Measurements from ENCODE around the gene VPS33B.

VPS33B gene

DNA sequence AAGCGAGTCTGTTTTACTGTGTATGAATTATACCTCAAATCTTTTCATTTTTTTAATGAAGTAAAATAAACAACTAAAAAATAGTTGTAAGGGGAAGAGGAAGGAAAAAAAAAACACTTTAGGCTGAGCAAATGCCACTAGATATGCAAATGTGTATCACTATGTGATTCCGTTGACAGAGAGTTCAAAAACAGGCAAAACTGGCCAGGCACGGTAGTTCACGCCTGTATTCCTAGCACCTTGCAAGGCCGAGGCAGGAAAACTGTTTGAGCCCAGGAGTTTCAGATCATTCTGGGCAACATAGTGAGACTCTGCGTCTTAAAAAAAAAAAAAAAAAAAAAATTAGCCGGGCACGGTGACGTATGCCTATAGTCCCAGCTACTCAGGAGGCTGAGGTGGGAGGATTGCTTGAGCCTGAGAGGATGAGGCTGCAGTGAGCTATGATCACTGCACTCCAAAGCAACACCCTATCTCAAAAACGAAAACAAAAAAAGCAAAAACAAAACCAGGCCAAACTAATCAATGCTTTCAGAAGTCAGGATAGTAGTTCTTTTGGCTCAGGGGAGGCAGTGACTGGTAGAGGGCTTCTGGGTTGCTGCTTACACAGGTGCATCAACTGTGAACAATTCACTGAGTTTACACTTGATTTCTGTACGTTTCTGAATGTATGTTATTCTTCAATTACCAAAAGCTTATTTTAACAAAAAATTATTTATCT is 35.4 kb downstream of the VPS33B start:
- Histone ChIP-seq H3K4me3 (replicated peaks; ENCODE audit: insufficient read depth, low read length) (no peak overlapping the region), H3K27me3 (ENCODE audit: insufficient read depth, poor library complexity, severe bottlenecking) (no peaks in the 10 kb centered on the region), H3K27ac (replicated peaks) (no peak overlapping the region)
- DNase-seq (ENCODE audit: low read depth in 1 of 2, low spot score in 1 of 2): no peak
- TF ChIP-seq GABPA (IDR thresholded peaks at IDR 0.05; ENCODE audit: low read depth) (no peak), SPI1 (IDR thresholded peaks at IDR 0.05; ENCODE audit: borderline replicate concordance, low read depth) (no peak), POLR2AphosphoS5 (IDR thresholded peaks at IDR 0.05; ENCODE audit: low read depth) (no peak)
- TF ChIP-seq, protein P1, sequence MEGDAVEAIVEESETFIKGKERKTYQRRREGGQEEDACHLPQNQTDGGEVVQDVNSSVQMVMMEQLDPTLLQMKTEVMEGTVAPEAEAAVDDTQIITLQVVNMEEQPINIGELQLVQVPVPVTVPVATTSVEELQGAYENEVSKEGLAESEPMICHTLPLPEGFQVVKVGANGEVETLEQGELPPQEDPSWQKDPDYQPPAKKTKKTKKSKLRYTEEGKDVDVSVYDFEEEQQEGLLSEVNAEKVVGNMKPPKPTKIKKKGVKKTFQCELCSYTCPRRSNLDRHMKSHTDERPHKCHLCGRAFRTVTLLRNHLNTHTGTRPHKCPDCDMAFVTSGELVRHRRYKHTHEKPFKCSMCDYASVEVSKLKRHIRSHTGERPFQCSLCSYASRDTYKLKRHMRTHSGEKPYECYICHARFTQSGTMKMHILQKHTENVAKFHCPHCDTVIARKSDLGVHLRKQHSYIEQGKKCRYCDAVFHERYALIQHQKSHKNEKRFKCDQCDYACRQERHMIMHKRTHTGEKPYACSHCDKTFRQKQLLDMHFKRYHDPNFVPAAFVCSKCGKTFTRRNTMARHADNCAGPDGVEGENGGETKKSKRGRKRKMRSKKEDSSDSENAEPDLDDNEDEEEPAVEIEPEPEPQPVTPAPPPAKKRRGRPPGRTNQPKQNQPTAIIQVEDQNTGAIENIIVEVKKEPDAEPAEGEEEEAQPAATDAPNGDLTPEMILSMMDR (IDR thresholded peaks at IDR 0.05; ENCODE audit: insufficient read depth, low read length): no peak
- TF ChIP-seq, protein P2, sequence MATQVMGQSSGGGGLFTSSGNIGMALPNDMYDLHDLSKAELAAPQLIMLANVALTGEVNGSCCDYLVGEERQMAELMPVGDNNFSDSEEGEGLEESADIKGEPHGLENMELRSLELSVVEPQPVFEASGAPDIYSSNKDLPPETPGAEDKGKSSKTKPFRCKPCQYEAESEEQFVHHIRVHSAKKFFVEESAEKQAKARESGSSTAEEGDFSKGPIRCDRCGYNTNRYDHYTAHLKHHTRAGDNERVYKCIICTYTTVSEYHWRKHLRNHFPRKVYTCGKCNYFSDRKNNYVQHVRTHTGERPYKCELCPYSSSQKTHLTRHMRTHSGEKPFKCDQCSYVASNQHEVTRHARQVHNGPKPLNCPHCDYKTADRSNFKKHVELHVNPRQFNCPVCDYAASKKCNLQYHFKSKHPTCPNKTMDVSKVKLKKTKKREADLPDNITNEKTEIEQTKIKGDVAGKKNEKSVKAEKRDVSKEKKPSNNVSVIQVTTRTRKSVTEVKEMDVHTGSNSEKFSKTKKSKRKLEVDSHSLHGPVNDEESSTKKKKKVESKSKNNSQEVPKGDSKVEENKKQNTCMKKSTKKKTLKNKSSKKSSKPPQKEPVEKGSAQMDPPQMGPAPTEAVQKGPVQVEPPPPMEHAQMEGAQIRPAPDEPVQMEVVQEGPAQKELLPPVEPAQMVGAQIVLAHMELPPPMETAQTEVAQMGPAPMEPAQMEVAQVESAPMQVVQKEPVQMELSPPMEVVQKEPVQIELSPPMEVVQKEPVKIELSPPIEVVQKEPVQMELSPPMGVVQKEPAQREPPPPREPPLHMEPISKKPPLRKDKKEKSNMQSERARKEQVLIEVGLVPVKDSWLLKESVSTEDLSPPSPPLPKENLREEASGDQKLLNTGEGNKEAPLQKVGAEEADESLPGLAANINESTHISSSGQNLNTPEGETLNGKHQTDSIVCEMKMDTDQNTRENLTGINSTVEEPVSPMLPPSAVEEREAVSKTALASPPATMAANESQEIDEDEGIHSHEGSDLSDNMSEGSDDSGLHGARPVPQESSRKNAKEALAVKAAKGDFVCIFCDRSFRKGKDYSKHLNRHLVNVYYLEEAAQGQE (IDR thresholded peaks at IDR 0.05; ENCODE audit: insufficient replicate concordance, low read depth): no peak

DNA sequence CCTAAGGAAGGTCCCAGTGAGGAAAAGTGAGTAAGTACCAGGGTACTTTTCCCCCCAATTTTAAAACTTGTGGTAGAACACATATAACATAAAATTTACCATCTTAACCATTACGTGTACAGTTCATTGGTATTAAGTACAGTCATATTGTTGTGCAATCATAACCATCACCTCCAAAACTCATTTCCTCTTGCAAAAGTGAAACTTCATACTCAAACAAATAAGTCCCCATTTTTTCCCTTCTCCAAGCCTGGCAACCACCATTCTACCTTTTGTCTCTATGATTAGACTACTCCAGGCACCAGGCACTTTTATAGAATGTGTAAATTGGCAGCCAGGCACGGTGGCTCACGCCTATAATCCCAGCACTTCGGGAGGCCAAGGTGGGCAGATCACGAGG is 40.3 kb downstream of the VPS33B start:
- no peak for DNase-seq (ENCODE audit: low read depth in 1 of 2, low spot score in 1 of 2)
- no peak for TF ChIP-seq SPI1 (IDR thresholded peaks at IDR 0.05; ENCODE audit: borderline replicate concordance, low read depth)
- TF ChIP-seq, protein P1 (IDR thresholded peaks at IDR 0.05; ENCODE audit: insufficient read depth, low read length): no peak
- TF ChIP-seq POLR2AphosphoS5 (IDR thresholded peaks at IDR 0.05; ENCODE audit: low read depth): no peak
- TF ChIP-seq, protein P2 (IDR thresholded peaks at IDR 0.05; ENCODE audit: insufficient replicate concordance, low read depth): no peak
- TF ChIP-seq GABPA (IDR thresholded peaks at IDR 0.05; ENCODE audit: low read depth): no peak
- H3K27ac ChIP-seq (replicated peaks): no peak overlapping the region
- H3K27me3 ChIP-seq (ENCODE audit: insufficient read depth, poor library complexity, severe bottlenecking): no peaks in the 10 kb centered on the region
- no peak overlapping the region for H3K4me3 ChIP-seq (replicated peaks; ENCODE audit: insufficient read depth, low read length)

DNA sequence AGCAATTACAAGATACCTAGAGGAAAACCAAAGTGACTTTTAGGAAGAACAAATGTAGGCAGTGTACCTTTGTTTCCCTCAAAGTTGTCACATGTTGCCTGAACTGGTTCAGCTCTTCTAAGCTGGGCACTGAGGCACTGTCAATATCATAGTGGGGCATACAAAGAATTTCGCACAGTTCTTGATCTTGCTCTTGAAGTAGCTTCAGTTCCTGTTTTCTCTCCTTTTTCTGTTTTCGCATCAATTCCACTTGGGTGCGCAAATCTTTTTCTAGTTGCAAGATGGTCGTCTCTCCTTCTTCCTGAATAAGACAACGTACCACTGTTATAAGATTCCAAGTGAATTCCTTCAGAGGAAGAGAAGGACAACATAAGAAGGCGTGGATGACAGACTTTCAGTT is 40.7 kb downstream of the VPS33B start:
- Histone ChIP-seq H3K4me3 (replicated peaks; ENCODE audit: insufficient read depth, low read length) (no peak overlapping the region), H3K27ac (replicated peaks) (no peak overlapping the region), H3K27me3 (ENCODE audit: insufficient read depth, poor library complexity, severe bottlenecking) (no peaks in the 10 kb centered on the region)
- TF ChIP-seq GABPA (IDR thresholded peaks at IDR 0.05; ENCODE audit: low read depth): no peak
- peak; percentile 62 for TF ChIP-seq SPI1 (IDR thresholded peaks at IDR 0.05; ENCODE audit: borderline replicate concordance, low read depth)
- DNase-seq (ENCODE audit: low read depth in 1 of 2, low spot score in 1 of 2): no peak

DNA sequence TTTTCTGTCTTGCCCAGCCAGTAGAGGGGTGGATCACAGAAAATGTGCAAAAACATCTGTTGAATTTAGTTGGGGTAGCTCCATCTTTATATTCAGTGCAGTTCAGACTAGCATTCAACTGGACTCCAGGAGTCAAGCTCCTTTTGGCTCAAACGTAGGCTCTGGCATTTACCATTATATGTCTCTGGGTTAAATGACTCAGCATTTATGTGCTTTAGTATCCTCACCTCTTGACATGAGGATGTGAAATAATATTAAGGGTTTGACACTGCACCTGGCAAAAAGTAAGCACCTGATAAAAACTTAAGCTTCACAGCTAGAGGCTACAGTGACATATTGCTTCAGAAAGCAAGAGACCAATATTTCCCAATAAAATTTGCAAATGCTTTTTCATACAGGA is 42.8 kb downstream of the VPS33B start:
- TF ChIP-seq, protein P1 (IDR thresholded peaks at IDR 0.05; ENCODE audit: insufficient read depth, low read length): no peak
- TF ChIP-seq GABPA (IDR thresholded peaks at IDR 0.05; ENCODE audit: low read depth) (no peak), POLR2AphosphoS5 (IDR thresholded peaks at IDR 0.05; ENCODE audit: low read depth) (no peak), SPI1 (IDR thresholded peaks at IDR 0.05; ENCODE audit: borderline replicate concordance, low read depth) (no peak)
- TF ChIP-seq, protein P2 (IDR thresholded peaks at IDR 0.05; ENCODE audit: insufficient replicate concordance, low read depth): no peak
- H3K27me3 ChIP-seq (ENCODE audit: insufficient read depth, poor library complexity, severe bottlenecking): no peaks in the 10 kb centered on the region
- DNase-seq (ENCODE audit: low read depth in 1 of 2, low spot score in 1 of 2): no peak
- no peak overlapping the region for H3K4me3 ChIP-seq (replicated peaks; ENCODE audit: insufficient read depth, low read length)
- H3K27ac ChIP-seq (replicated peaks): no peak overlapping the region
